Stimulated activated CD8-positive, alpha-beta memory T cell treated with anti-CD3 and anti-CD28 coated beads, Interleukin-7, amount 100 ng/mL, for 1 hour (primary cell): ENCODE measurements around the gene NOL7.
A peak's percentile ranks its signal among the peaks of the same experiment; 100 is the strongest.

Experiments used
- DNase-seq, 2 donors: peaks; one replicate each; pipeline ENCODE4 v3.0.0-alpha.2; 2020; ENCODE audit warnings: low read depth in 2 of 2

NOL7 gene

DNA sequence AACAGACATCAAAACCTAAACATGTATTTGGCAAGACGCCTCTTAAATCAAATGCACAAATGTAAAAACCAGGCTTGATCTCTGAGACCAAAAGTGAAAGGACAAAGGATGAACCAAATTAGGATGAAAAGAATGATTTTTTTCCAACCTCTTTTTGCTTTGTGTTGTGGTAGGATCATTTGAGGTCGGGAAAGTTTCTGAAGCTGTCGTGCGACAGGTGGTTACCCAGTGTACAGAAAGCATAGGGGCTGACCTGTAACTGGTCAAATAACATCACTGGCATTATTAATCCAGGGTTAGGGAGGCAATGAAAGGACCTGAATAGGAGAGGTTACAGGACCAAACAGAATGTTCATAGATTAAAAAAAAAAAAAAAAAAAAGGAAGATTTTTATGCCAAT is 18.1 kb upstream of the NOL7 start:
- DNase-seq, result no peak

DNA sequence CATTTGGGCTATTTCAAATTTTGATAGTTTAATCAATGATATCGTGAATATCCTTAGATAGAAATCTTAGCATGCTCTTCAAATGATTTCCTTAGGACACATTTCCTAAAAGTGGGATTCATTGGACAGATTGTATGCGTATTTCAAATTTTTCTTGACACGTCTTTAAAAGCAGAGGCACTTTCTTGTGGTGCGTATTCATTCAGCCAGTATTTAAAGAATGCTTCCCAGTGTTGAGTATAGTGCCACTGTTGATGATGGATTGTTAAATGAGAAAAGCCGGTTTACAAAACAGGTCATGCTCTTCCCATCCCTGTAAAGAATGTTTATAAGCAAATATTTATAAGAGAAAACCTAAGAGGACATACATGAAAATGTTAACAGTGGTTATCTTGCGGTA is 15.1 kb upstream of the NOL7 start:
- no peak for DNase-seq

DNA sequence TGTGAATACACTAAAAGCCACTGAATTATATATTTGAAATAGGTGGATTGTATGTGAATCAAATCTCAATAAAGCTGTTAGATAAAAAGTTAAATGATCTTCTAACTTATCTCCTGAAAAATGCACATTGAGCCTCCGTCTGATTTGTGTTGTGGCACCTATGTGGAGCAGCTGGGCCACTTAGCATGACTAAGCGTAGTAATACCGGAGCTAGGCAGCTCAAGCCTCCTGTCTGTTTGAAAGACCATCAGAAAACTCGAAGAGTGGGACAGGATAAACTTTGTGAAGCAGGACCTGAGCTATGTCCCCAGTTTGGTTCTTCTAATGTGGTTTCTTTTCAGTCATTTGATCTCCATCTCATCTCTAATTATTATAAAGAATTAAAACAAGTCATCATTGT is 11.0 kb upstream of the NOL7 start:
- DNase-seq, result no peak

DNA sequence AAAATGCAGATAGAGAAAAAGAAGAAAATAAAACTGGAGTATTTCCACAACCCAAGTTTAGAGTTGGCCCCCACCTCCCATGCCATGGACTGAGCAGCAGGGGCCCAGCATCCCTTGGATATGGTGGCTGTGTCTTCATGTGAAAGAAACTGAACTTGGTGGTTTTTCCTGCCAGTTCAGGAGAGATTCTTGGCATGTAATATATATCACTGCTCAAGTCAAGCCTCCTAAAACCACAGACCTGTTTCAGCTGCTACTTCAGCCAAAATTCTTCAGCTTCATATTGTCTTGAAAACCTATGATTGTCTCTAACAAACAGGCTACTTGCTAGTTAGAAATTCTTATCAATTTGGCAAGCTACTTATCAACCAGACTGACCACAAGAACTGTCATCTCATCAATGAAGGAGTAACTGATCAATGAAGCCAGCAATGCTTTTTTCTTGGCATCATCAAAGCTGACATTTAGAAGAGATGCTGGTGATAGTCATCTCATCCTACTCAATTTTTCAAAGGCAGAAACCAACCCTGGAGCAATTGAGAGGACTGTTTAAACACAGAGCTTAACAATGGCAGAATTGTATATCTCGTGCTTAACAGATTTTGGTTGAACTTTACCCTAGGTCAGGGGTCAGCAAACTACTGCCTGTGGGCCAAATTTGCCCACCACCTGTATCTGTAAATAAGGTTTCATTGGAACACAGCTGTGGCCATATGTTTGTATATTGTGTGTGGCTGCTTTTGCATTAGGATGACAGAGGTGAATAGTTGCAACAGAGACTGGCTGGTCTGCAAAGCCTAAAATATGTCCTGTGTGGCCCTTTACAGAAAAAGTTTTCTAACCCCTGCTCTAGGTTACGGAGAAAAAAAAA is 10.4 kb upstream of the NOL7 start:
- no peak for DNase-seq

GRCh38 chr6:13605634-13606033 is 9.5 kb upstream of the NOL7 start:
- DNase-seq, result no peak

GRCh38 chr6:13611715-13612114 is 3.4 kb upstream of the NOL7 start:
- DNase-seq, result no peak

GRCh38 chr6:13613029-13613594 is 2.0 kb upstream of the NOL7 start:
- no peak for DNase-seq

GRCh38 chr6:13614126-13614925 is 809 bp upstream of the NOL7 start:
- DNase-seq, result peak in 1 of 2 donors; percentile 1

DNA sequence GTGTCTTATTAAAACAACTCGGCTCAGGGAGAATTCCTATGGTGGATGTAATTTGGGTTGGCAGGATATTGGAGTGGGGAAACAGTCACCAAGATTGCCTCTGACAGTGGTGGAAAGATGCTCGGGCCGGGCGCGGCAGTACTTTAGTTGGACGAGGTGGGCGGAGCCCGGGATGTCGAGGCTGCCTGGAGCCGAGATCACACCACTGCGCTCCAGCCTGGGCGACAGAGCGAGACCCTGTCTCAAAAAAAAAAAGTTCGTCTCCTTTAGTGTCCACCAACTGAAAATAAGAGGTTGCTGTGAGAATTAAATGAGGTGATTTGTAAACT is 621 bp downstream of the NOL7 start:
- DNase-seq, result peak; percentile 2 to 9

- no peak for DNase-seq
Observed at GRCh38 chr6:13617066-13617465, 1.9 kb downstream of the NOL7 start.

GRCh38 chr6:13624871-13625288 is 9.7 kb downstream of the NOL7 start:
- no peak for DNase-seq

GRCh38 chr6:13629459-13630116 is 14.5 kb downstream of the NOL7 start:
- no peak for DNase-seq

- no peak for DNase-seq
Observed at GRCh38 chr6:13630499-13630898, 15.4 kb downstream of the NOL7 start.

DNA sequence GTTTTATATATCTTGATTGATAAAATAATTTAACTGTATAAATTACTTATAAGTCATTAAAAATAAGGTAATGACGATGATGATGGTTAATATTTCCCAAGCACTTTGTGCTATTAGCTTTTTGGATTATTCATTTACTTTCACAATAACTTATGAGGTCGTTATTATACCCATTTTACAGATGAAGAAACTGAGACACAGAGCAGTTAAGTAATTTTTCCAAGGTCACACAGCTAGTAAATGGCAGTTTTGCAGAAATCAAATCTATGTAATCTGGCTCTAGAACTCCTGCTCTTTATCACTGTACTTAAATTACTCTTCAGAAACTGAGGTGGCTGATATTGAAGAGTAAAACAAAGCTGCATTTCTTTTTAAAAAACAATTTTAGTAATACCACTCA is 18.2 kb downstream of the NOL7 start:
- DNase-seq, result no peak

GRCh38 chr6:13635948-13636658 is 21.0 kb downstream of the NOL7 start:
- no peak for DNase-seq

GRCh38 chr6:13638014-13638413 is 22.9 kb downstream of the NOL7 start:
- no peak for DNase-seq

GRCh38 chr6:13638626-13639025 is 23.5 kb downstream of the NOL7 start:
- DNase-seq, result no peak

- DNase-seq, result no peak
Observed at GRCh38 chr6:13641315-13641714, 26.2 kb downstream of the NOL7 start.

DNA sequence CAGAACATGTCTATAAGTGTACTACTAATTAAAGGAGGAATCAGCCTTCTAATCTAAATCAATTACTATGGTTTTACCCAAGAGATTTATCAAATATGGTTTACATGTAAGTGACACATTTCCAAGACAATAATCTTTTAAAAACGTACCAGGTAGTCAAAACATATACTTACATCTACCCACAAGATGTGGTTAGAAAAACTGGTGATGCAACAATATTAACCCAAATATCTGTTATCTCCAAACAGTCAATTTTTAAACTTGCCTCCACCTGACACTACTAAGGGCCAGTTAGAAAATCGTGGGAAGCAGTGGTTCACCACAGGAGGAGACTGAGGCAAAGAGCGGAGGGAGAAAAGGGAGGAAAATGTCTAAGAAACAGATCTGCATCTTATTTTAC is 28.0 kb downstream of the NOL7 start:
- no peak for DNase-seq

- DNase-seq, result no peak
Observed at GRCh38 chr6:13648850-13649249, 33.7 kb downstream of the NOL7 start.

DNA sequence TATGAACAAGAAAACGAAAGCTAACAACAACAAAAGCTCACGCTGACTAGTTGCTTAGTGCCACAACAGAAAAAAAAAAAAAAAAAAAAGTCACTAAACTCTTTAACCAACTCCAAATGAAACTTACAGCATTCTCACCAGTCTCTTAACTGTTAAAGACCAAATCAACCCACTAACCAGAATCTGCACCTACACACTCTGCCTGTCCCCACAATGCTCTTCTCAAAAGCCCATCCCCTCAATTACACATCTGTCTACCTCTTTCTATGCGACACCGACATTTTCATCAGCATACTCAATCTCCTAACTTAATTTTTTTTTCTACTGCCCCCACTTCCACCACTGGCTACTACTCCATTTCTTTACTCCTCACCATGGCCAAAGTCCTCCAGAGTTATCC is 34.3 kb downstream of the NOL7 start:
- DNase-seq, result no peak

GRCh38 chr6:13653296-13653695 is 38.2 kb downstream of the NOL7 start:
- no peak for DNase-seq
